ENCODE results near the gene ERV3-1. TPM values are rescaled to one million over a fixed set of nuclear protein-coding genes. Genes with fewer than 3 reads are reported as not detected.
A peak's percentile ranks its signal among the peaks of the same experiment; 100 is the strongest.

ERV3-1 gene
- total and polyA plus RNA-seq, 9 of the 15 experiments (the other 6 are each of a cell fraction or from before 2014, with no cell fraction given), result 10.2 to 30.0 (median 22.0) TPM

GRCh38 chr7:64951250-64951848 is 55.1 kb downstream of the ERV3-1 start:
- Histone ChIP-seq H3K27ac (ENCODE audit: extremely low read depth, low read depth, low read length) (no peak overlapping the region), H3K79me2 (ENCODE audit: control insufficient read depth, insufficient read depth, low read length) (no peaks in the 10 kb centered on the region), H3K4me1 (replicated peaks in 1 of 2; ENCODE audit: control insufficient read depth in 2 of 2, insufficient read depth in 2 of 2, low read length in 2 of 2) (peaks cover 2 to 14% of the 10 kb centered on the region in 2 experiments; a peak in 4 of 5 replicates), H3K36me3 (ENCODE audit: control insufficient read depth, insufficient read depth, low read length) (no peaks in the 10 kb centered on the region), H3K27me3 (ENCODE audit: control insufficient read depth in 2 of 2, insufficient read depth in 2 of 2, low read length in 2 of 2) (no peaks in the 10 kb centered on the region), H3K9me3 (replicated peaks; ENCODE audit: control insufficient read depth, insufficient read depth, low read depth, low read length) (peaks cover 22% of the 10 kb centered on the region), H3K4me3 (no peak overlapping the region), H3K4me2 (ENCODE audit: insufficient read depth, low read length) (no peak overlapping the region), H2AFZ (ENCODE audit: low read depth, low read length) (no peak overlapping the region), H3K9me1 (ENCODE audit: control insufficient read depth, insufficient read depth, low read length) (no peaks in the 10 kb centered on the region), H4K20me1 (replicated peaks; ENCODE audit: control insufficient read depth, insufficient read depth, low read length) (no peaks in the 10 kb centered on the region), H3K9ac (ENCODE audit: insufficient read depth in 1 of 2, low read depth in 2 of 2, low read length in 2 of 2) (no peak overlapping the region)
- DNase-seq (ENCODE audit: extremely low read depth in 1 of 4, low spot score in 3 of 4) (peak; percentile 27 to 71 (median 44)), FAIRE-seq (peak; percentile 61), ATAC-seq (peak; percentile 87)
- BruUV-seq (replicated peaks), result no TSS peak
- WGBS (ENCODE audit: insufficient coverage, low coverage, missing lambda C conversion rate), result 11% methylated on average over 1 of the region's 1 CpG
- in situ Hi-C loops (cut with MboI) (no loop called here), intact Hi-C loops (cut with micrococcal nuclease) (loop anchor here (2.0 to 10.0 kb wide), 4 partner anchors 46 to 523 kb away; no protein-coding TSS in a partner anchor)
- ChIA-PET CTCF (ENCODE audit: low intra/inter-chr PET ratio) (interaction anchor here (0.6 to 0.7 kb wide), 2 partner anchors 357 to 1658 kb away, joined by 3 to 4 read pairs; no protein-coding TSS in a partner anchor), POLR2A (interaction anchor here (0.7 kb wide), 1 partner anchor 8 kb away, joined by 3 read pairs; no protein-coding TSS in a partner anchor)
- no peak for TF ChIP-seq NBN (IDR thresholded peaks at IDR 0.05; ENCODE audit: low read depth)
- TF ChIP-seq EGR1 (conservative IDR thresholded peaks at IDR 0.05), result no peak
- no peak for TF ChIP-seq HNRNPLL (IDR thresholded peaks at IDR 0.05; ENCODE audit: low read depth, low read length, poor library complexity, severe bottlenecking)
- TF ChIP-seq ETS1 (conservative IDR thresholded peaks at IDR 0.05; ENCODE audit: control insufficient read depth, low read depth, low read length), result no peak
- no peak for TF ChIP-seq ZNF75A (CRISPR knock-in tag; IDR thresholded peaks at IDR 0.05)
- TF ChIP-seq CREBBP (IDR thresholded peaks at IDR 0.05; ENCODE audit: low read depth, low read length), result no peak
- 0 out of 2 replicates have a peak, but pooled peaks have one; percentile 16 for TF ChIP-seq CBX5 (IDR thresholded peaks at IDR 0.05; ENCODE audit: borderline replicate concordance, low read depth)
- no peak for TF ChIP-seq ZNF57 (CRISPR knock-in tag; IDR thresholded peaks at IDR 0.05)
- TF ChIP-seq, protein P1, sequence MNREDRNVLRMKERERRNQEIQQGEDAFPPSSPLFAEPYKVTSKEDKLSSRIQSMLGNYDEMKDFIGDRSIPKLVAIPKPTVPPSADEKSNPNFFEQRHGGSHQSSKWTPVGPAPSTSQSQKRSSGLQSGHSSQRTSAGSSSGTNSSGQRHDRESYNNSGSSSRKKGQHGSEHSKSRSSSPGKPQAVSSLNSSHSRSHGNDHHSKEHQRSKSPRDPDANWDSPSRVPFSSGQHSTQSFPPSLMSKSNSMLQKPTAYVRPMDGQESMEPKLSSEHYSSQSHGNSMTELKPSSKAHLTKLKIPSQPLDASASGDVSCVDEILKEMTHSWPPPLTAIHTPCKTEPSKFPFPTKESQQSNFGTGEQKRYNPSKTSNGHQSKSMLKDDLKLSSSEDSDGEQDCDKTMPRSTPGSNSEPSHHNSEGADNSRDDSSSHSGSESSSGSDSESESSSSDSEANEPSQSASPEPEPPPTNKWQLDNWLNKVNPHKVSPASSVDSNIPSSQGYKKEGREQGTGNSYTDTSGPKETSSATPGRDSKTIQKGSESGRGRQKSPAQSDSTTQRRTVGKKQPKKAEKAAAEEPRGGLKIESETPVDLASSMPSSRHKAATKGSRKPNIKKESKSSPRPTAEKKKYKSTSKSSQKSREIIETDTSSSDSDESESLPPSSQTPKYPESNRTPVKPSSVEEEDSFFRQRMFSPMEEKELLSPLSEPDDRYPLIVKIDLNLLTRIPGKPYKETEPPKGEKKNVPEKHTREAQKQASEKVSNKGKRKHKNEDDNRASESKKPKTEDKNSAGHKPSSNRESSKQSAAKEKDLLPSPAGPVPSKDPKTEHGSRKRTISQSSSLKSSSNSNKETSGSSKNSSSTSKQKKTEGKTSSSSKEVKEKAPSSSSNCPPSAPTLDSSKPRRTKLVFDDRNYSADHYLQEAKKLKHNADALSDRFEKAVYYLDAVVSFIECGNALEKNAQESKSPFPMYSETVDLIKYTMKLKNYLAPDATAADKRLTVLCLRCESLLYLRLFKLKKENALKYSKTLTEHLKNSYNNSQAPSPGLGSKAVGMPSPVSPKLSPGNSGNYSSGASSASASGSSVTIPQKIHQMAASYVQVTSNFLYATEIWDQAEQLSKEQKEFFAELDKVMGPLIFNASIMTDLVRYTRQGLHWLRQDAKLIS (CRISPR knock-in tag; IDR thresholded peaks at IDR 0.05), result no peak
- peak; percentile 55 for TF ChIP-seq SMC3 (conservative IDR thresholded peaks at IDR 0.05; ENCODE audit: insufficient read depth, low read depth, low read length)
- TF ChIP-seq CC2D1A (IDR thresholded peaks at IDR 0.05), result peak; percentile 53; the same call in 1 of the 2 replicates
- TF ChIP-seq PML (IDR thresholded peaks at IDR 0.05; ENCODE audit: low read length), result no peak
- TF ChIP-seq MEF2A (IDR thresholded peaks at IDR 0.05; ENCODE audit: control insufficient read depth, low read depth, low read length), result no peak
- 0 out of 2 replicates have a peak, but pooled peaks have one; percentile 18 for TF ChIP-seq ARID2 (IDR thresholded peaks at IDR 0.05)
- TF ChIP-seq POLR3G (IDR thresholded peaks at IDR 0.05; ENCODE audit: extremely low read depth, insufficient read length, insufficient replicate concordance), result no peak

Measured in K562 (cell line).